ENCODE data around the gene AVPI1.

Gene AVPI1

DNA sequence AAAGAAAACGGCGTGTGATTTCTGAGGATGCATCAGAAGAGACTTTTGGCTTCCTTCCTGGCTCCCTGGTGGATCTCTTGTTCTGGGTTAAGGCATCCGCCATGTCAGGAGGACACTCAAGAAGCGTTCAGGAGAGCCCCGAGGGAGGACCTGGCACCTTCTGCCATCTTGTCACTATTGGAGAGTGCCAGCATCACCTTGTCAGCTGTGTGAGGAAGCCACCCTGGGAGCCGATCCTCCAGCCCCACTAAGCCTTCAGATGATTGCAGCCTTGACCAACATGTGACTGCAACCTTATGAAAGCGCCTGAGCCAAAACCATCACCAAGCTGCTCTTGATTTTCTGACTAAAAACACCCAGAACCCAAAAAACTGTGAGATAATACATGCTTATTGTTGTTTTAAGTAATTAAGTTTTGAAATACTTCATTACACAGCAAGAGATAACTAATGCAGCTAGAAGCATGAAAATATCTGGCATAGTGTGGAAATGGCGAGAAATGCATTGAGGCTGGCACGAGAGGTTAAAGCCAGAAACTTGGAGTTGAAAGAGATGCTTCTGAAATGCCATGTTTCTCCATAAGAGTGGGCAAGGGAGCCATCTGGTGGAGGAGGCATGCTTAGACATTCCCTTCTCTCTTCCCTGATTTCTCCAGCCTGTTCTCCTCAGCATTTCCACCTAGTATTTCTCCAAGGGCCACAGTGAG is 44.5 kb upstream of the AVPI1 start:
- H3K4me3 ChIP-seq (ENCODE audit: low read depth, low read length), result no peak overlapping the region
- ChIA-PET CTCF (interaction anchor here (0.6 to 14.2 kb wide), 19 partner anchors 8 to 322 kb away, joined by 3 to 664 read pairs (median 5); partner anchors contain the start of genes ANKRD2, AVPI1 and MARVELD1), POLR2A (interaction anchor here (0.7 kb wide), 1 partner anchor 48 kb away, joined by 4 read pairs; no protein-coding TSS in a partner anchor)
- DNase-seq (ENCODE audit: low read depth, low spot score), result no peak
- TF ChIP-seq, protein P1, sequence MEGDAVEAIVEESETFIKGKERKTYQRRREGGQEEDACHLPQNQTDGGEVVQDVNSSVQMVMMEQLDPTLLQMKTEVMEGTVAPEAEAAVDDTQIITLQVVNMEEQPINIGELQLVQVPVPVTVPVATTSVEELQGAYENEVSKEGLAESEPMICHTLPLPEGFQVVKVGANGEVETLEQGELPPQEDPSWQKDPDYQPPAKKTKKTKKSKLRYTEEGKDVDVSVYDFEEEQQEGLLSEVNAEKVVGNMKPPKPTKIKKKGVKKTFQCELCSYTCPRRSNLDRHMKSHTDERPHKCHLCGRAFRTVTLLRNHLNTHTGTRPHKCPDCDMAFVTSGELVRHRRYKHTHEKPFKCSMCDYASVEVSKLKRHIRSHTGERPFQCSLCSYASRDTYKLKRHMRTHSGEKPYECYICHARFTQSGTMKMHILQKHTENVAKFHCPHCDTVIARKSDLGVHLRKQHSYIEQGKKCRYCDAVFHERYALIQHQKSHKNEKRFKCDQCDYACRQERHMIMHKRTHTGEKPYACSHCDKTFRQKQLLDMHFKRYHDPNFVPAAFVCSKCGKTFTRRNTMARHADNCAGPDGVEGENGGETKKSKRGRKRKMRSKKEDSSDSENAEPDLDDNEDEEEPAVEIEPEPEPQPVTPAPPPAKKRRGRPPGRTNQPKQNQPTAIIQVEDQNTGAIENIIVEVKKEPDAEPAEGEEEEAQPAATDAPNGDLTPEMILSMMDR (IDR thresholded peaks at IDR 0.05; ENCODE audit: insufficient read depth, low read length, missing control alignments), result peak; percentile 84

DNA sequence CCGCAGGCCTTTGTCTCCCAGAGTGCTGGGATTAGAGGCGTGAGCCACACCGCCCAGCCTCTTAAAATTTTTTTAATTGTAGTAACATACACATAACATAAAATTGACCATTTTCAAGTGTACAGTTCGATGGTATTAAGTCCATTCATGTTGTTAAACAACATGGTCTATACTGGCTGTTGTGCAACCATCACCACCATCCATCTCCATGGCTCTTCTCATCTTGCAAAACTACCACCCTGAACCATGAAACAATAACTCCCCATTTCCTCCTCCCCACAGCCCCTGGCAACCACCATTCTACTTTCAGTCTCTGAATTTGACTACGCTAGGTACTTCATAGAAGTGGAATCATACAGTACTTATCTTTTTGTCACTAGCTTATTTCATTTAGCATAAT is 42.0 kb upstream of the AVPI1 start:
- TF ChIP-seq, protein P1 (IDR thresholded peaks at IDR 0.05; ENCODE audit: insufficient read depth, low read length, missing control alignments), result no peak
- ChIA-PET CTCF (interaction anchor here (1.1 to 14.2 kb wide), 5 partner anchors 18 to 155 kb away, joined by 3 to 664 read pairs (median 45); partner anchors contain the start of genes ANKRD2 and MARVELD1), POLR2A (no interaction called here)
- no peak overlapping the region for H3K4me3 ChIP-seq (ENCODE audit: low read depth, low read length)
- DNase-seq (ENCODE audit: low read depth, low spot score), result no peak

DNA sequence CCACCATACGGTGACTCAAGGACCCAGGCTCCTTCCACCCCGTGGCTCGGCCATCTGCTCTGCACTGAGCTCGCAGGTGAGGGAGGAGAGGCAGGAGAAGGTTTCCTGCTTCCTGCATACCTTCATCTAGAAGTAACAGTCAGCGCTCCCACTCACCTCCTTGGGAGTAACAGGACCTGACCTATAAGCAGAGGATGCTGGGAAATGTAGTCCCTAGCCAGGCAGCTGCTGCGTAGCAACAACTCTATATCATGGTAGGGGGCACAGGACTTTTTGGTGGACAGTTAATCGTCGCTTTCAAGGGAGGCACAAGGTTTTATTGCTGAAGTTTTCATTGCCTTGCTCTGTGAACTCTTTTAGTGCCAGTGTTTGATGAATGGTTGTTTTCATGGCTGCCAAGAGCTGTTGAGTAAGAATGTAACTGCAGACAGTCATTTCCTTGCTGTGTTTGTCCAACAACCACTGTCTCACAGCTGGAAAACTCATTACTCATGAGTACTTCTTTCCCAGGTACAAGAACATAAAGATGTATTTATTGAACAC is 39.7 kb upstream of the AVPI1 start:
- POLR2A ChIA-PET, result interaction anchor here (0.6 to 4.7 kb wide), 3 partner anchors 10 to 25 kb away, joined by 3 to 39 read pairs (median 3); partner anchors contain the start of genes MARVELD1 and ZFYVE27
- CTCF ChIA-PET, result interaction anchor here (1.0 to 14.2 kb wide), 9 partner anchors 8 to 173 kb away, joined by 3 to 328 read pairs (median 9); partner anchors contain the start of genes ANKRD2, AVPI1 and MARVELD1

DNA sequence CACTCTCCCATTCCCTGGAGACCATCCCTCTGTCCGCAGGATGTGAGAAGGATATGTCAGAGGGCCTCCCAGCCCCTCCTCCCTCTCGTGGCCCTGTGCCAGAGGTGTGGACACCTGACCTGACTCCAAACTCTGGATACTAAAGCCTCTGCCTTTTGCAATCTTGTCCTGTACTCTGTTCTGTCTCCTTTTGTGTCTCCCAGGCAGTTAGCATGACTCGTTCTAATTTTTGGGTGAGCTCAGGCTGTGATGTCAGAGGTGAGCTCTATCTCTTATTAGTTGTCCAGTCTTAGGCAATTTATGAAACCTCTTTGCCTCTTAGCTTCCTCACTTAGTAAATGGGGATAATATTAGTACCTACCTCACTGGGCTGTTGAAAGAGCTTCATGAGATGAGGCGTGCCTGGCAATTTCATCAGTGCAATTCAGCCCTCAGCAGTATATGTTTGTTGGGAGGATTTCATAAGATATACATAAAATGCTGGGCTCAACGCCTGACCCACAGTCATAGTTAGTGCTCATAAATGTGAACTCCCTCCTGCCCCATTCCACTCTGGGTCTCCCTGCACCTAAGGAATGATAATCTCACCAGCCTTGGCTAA is 37.4 kb upstream of the AVPI1 start:
- TF ChIP-seq, protein P1 (IDR thresholded peaks at IDR 0.05; ENCODE audit: insufficient read depth, low read length, missing control alignments), result no peak
- no peak for DNase-seq (ENCODE audit: low read depth, low spot score)
- H3K4me3 ChIP-seq (ENCODE audit: low read depth, low read length), result no peak overlapping the region
- ChIA-PET POLR2A (interaction anchor here (0.6 to 4.7 kb wide), 6 partner anchors 10 to 314 kb away, joined by 3 to 39 read pairs (median 4); partner anchors contain the start of genes MARVELD1 and ZFYVE27), CTCF (interaction anchor here (1.3 to 14.2 kb wide), 7 partner anchors 7 to 46 kb away, joined by 4 to 328 read pairs (median 20); partner anchors contain the start of genes AVPI1 and MARVELD1)

More for the DNA sequence above, 39.7 kb upstream of the AVPI1 start:
- TF ChIP-seq, protein P1 (IDR thresholded peaks at IDR 0.05; ENCODE audit: insufficient read depth, low read length, missing control alignments), result no peak
- no peak for DNase-seq (ENCODE audit: low read depth, low spot score)
- H3K4me3 ChIP-seq (ENCODE audit: low read depth, low read length), result peak overlapping the region; percentile 19; the same call in 1 of the 2 replicates

DNA sequence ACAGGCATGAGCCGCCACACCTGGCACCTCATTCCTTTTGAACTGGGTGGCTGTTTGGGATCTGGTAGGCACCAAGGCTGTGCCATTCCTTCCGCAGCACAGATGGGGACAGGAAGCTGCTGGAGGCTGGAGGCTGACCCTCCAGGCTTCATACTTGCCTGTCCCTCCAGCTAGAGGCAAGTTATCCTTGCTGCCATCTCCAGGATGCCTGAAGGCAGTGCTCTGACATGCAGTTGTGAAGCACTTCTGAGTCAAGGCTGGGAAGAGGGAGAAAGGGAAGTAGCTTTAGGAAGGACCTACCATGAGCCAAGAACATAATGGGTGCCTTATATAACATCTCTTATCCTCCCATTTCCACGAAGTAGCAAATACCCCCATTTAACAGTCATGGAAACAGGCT is 36.0 kb upstream of the AVPI1 start:
- no peak overlapping the region for H3K4me3 ChIP-seq (ENCODE audit: low read depth, low read length)
- ChIA-PET CTCF (interaction anchor here (0.8 to 8.7 kb wide), 6 partner anchors 8 to 36 kb away, joined by 3 to 117 read pairs (median 15); partner anchors contain the start of genes AVPI1 and MARVELD1), POLR2A (interaction anchor here (1.2 to 4.7 kb wide), 4 partner anchors 9 to 36 kb away, joined by 3 to 39 read pairs (median 4); partner anchors contain the start of genes AVPI1 and MARVELD1)
- TF ChIP-seq, protein P1 (IDR thresholded peaks at IDR 0.05; ENCODE audit: insufficient read depth, low read length, missing control alignments), result no peak
- no peak for DNase-seq (ENCODE audit: low read depth, low spot score)

Data from AG04449 (cell line).